Measurements from ENCODE around the gene WDFY2. TPM values are rescaled to one million over a fixed set of nuclear protein-coding genes. Genes with fewer than 3 reads are reported as not detected.

Gene WDFY2
- total and polyA plus RNA-seq, 10 of the 15 experiments (the other 5 are each of a cell fraction or from before 2014, with no cell fraction given) = 2.1 to 13.0 (median 8.1) TPM

DNA sequence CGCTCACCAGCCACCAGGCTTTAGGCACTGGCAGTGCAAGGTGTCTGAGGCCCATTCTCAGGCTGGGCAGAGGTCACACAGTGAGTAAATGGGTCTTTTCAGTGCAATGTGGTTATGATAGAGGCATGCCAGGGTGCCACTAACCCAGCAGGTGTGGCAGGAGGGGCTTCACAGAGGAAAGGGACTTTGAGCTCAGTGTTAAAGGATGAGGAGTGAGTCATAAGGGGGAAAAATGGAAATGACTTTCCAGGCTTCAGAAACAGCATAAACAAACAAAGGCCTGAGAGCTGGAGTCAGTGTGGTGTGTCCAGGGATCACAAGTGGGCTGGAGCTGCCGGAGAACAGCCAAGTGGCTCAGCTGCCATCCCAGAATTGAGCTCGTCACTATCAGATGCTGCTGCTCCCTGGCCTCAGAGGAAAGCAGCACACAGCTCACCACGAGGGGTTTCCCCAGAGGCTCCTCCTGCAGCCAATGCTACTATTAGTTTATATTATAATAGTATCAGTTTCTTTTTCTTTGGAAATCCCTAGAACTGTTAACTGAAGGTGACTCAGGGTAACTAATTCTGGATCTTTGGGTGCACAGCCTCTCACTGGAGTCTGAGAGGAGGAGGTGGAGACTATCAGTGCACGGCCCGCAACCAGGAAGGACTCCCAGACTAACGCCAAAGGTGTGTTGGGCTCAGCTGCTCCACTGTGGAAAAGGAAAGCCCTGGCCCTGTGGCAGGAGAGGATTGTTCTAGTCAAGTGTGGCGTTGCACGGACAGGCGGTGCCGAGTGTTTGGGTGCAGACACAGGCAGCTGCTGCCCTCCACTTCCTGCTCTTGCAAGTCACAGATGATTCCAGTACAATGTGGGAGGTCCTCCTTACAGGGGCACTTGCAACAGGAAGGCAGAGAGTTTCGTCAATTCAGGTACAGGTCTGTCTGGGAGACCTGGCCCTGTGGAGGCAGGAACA is 180.2 kb downstream of the WDFY2 start (continued):
- TF ChIP-seq MTA3 (IDR thresholded peaks at IDR 0.05; ENCODE audit: borderline replicate concordance, low read length) (no peak; the same call in 1 of the 2 replicates), HCFC1 (IDR thresholded peaks at IDR 0.05; ENCODE audit: low read length) (no peak), MYB (IDR thresholded peaks at IDR 0.05; ENCODE audit: borderline replicate concordance, low read depth, low read length) (no peak), ATF2 (IDR thresholded peaks at IDR 0.05; ENCODE audit: low read length) (no peak; the same call in 1 of the 2 replicates), NR2C1 (IDR thresholded peaks at IDR 0.05) (no peak), ZNF384 (IDR thresholded peaks at IDR 0.05; ENCODE audit: borderline replicate concordance, low read depth, low read length) (no peak), GATAD2B (conservative IDR thresholded peaks at IDR 0.05; ENCODE audit: low read depth) (no peak; the same call in 1 of the 2 replicates), MEF2B (IDR thresholded peaks at IDR 0.05; ENCODE audit: partially characterized antibody, poor library complexity, severe bottlenecking) (peak; percentile 17), CHD1 (IDR thresholded peaks at IDR 0.05; ENCODE audit: low read depth, low read length) (no peak), ZNF207 (IDR thresholded peaks at IDR 0.05; ENCODE audit: borderline replicate concordance) (no peak), HDGF (IDR thresholded peaks at IDR 0.05) (peak; percentile 56; the same call in 1 of the 2 replicates), CHD2 (IDR thresholded peaks at IDR 0.05; ENCODE audit: borderline replicate concordance, low read depth, low read length) (no peak), ZBTB11 (CRISPR knock-in tag; IDR thresholded peaks at IDR 0.05) (no peak), NFIC (IDR thresholded peaks at IDR 0.05; ENCODE audit: low read depth, low read length) (peak; percentile 50; the same call in 1 of the 2 replicates), ZNF217 (IDR thresholded peaks at IDR 0.05) (no peak), TAF1 (IDR thresholded peaks at IDR 0.05; ENCODE audit: borderline replicate concordance, low read depth, low read length) (0 out of 2 replicates have a peak, but pooled peaks have one; percentile 12), BMI1 (IDR thresholded peaks at IDR 0.05; ENCODE audit: borderline replicate concordance) (no peak), PAX5 (IDR thresholded peaks at IDR 0.05; ENCODE audit: borderline replicate concordance, low read depth, low read length) (0 out of 2 replicates have a peak, but pooled peaks have one; percentile 6), FOXM1 (IDR thresholded peaks at IDR 0.05; ENCODE audit: low read depth, low read length) (0 out of 2 replicates have a peak, but pooled peaks have one; percentile 15), RAD21 (IDR thresholded peaks at IDR 0.05; ENCODE audit: insufficient read depth, low read depth, low read length) (no peak), TCF7 (IDR thresholded peaks at IDR 0.05; ENCODE audit: borderline replicate concordance) (no peak)
- TF ChIP-seq, protein P1, sequence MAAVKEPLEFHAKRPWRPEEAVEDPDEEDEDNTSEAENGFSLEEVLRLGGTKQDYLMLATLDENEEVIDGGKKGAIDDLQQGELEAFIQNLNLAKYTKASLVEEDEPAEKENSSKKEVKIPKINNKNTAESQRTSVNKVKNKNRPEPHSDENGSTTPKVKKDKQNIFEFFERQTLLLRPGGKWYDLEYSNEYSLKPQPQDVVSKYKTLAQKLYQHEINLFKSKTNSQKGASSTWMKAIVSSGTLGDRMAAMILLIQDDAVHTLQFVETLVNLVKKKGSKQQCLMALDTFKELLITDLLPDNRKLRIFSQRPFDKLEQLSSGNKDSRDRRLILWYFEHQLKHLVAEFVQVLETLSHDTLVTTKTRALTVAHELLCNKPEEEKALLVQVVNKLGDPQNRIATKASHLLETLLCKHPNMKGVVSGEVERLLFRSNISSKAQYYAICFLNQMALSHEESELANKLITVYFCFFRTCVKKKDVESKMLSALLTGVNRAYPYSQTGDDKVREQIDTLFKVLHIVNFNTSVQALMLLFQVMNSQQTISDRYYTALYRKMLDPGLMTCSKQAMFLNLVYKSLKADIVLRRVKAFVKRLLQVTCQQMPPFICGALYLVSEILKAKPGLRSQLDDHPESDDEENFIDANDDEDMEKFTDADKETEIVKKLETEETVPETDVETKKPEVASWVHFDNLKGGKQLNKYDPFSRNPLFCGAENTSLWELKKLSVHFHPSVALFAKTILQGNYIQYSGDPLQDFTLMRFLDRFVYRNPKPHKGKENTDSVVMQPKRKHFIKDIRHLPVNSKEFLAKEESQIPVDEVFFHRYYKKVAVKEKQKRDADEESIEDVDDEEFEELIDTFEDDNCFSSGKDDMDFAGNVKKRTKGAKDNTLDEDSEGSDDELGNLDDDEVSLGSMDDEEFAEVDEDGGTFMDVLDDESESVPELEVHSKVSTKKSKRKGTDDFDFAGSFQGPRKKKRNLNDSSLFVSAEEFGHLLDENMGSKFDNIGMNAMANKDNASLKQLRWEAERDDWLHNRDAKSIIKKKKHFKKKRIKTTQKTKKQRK (IDR thresholded peaks at IDR 0.05; ENCODE audit: low read depth, low read length) = no peak

Measured in GM12878 (cell line).